CD4-positive, alpha-beta T cell (primary cell): ENCODE data around the gene LYPD4. TPM values are rescaled to one million over a fixed set of nuclear protein-coding genes. Genes with fewer than 3 reads are reported as not detected.

Source experiments
- ATAC-seq: fragments of 200-7000 bp; cut with Tn5 transposase; one replicate; pipeline ENCODE4 v1.10.0; 2022; ENCODE audit warnings: mild to moderate bottlenecking; ENCODE audit not compliant: poor library complexity
- CTCF ChIA-PET: fragments of 350-600 bp; sonication (Branson Sonifier 250); formaldehyde crosslinking; loops from one replicate; lab custom pipeline; 2021; ENCODE audit warnings: antibody characterized with exemption, inconsistent platforms; lab: Charles Lee
- POLR2A ChIA-PET: fragments of 350-600 bp; sonication (Branson Sonifier 250); formaldehyde crosslinking; loops from one replicate; lab custom pipeline; 2021; ENCODE audit warnings: antibody characterized with exemption, inconsistent platforms; lab: Charles Lee
- DNase-seq, 14 experiments: peaks; one replicate each; pipeline ENCODE4 v3.0.0-alpha.2; 2013 to 2020; ENCODE audit warnings: mixed read lengths in 2 of 14
- H3K27ac ChIP-seq, 2 donors: one replicate each; pipeline versions ENCODE4 v1.5.1 to v1.7.0; 2013; ENCODE audit warnings: low read length in 2 of 2, low read depth in 1 of 2, mild to moderate bottlenecking in 1 of 2
- H3K27me3 ChIP-seq, 2 experiments: 1 replicate in 1 of 2; 2 replicates in 1 of 2; pipeline versions ENCODE4 v1.6.1 to v1.7.0; 2013; ENCODE audit warnings: low read length in 2 of 2, control low read depth in 1 of 2, mild to moderate bottlenecking in 1 of 2, moderate library complexity in 1 of 2; ENCODE audit not compliant: insufficient read depth in 2 of 2, control insufficient read depth in 1 of 2
- H3K36me3 ChIP-seq: one replicate; pipeline ENCODE4 v1.6.1; 2013; ENCODE audit warnings: low read length, control low read depth; ENCODE audit not compliant: insufficient read depth
- H3K4me1 ChIP-seq: one replicate; pipeline ENCODE4 v1.6.1; 2013; ENCODE audit warnings: low read length, control low read depth; ENCODE audit not compliant: insufficient read depth
- H3K4me3 ChIP-seq: one replicate; pipeline ENCODE4 v1.5.1; 2013; ENCODE audit warnings: mild to moderate bottlenecking, low read length, moderate library complexity
- H3K9me3 ChIP-seq, 2 experiments: 1 replicate in 1 of 2; 2 replicates in 1 of 2; pipeline versions ENCODE4 v1.6.1 to v1.7.0; 2013; ENCODE audit warnings: low read length in 2 of 2, mild to moderate bottlenecking in 2 of 2, control low read depth in 1 of 2, moderate library complexity in 1 of 2; ENCODE audit not compliant: control insufficient read depth in 1 of 2, insufficient read depth in 1 of 2
- H3K27ac Mint-ChIP-seq: one replicate; pipeline ENCODE4 v1.8.0; 2020; ENCODE audit warnings: mixed read lengths
- H3K27me3 Mint-ChIP-seq: one replicate; pipeline ENCODE4 v1.8.0; 2021; ENCODE audit warnings: mixed read lengths
- H3K36me3 Mint-ChIP-seq: one replicate; pipeline ENCODE4 v1.8.0; 2021; ENCODE audit warnings: low read depth, mixed read lengths
- H3K4me1 Mint-ChIP-seq: one replicate; pipeline ENCODE4 v1.8.0; 2021; ENCODE audit warnings: low read depth, mixed read lengths
- H3K4me3 Mint-ChIP-seq: one replicate; pipeline ENCODE4 v1.8.0; 2020; ENCODE audit warnings: mild to moderate bottlenecking, mixed read lengths
- H3K9me3 Mint-ChIP-seq: one replicate; pipeline ENCODE4 v1.8.0; 2020; ENCODE audit warnings: mixed read lengths
- CTCF ChIP-seq: fragments of 200-600 bp; IDR thresholded peaks from one replicate; pipeline ENCODE4 v1.8.0; 2022; ENCODE audit warnings: antibody characterized with exemption, mild to moderate bottlenecking
- intact Hi-C, 2 experiments: fragments of 100-400 bp; cut with DNase I in 1 of 2; cut with micrococcal nuclease in 1 of 2; formaldehyde crosslinking; loops; one replicate each; pipeline versions ENCODE4 v1.15.1 to v1.9.0; 2023 to 2025; cut with DNase I, micrococcal nuclease
- total RNA-seq, 174 experiments: library from RNA in 2 of 174; stranded (reverse) in 2 of 174; gene quantifications; one replicate each; pipeline ENCODE4 v1.2.3 and lab custom pipeline; 2021 to 2026

LYPD4 gene
- total RNA-seq, 2 experiments from 2014 or later = not detected

GRCh38 chr19:41882568-41883462 is 38.3 kb upstream of the LYPD4 start, which contains the start of gene ARHGEF1:
Gene ARHGEF1, plus strand, starts transcription at chr19:41883184. Its CDS starts 4,899 bp downstream, at chr19:41888083.
- Histone ChIP-seq H3K36me3 (peaks cover 15% of the 10 kb centered on the region), H3K4me1 (peaks cover 85% of the 10 kb centered on the region), H3K9me3 (no peaks in the 10 kb centered on the region), H3K27ac (peak within 1 kb of the TSS; percentile 69 to 96), H3K27me3 (no peaks in the 10 kb centered on the region), H3K4me3 (peak within 1 kb of the TSS; percentile 94)
- TF ChIP-seq CTCF = no peak
- POLR2A ChIA-PET = interaction anchor here (0.6 to 12.4 kb wide), 7 partner anchors 10 to 63 kb away, joined by 3 to 465 read pairs (median 9); partner anchors contain the start of genes CD79A, ERFL and RPS19
- Mint-ChIP-seq H3K36me3 (peaks cover 53% of the 10 kb centered on the region), H3K27me3 (no peaks in the 10 kb centered on the region), H3K4me3 (peak within 1 kb of the TSS; percentile 97), H3K4me1 (peaks cover 78% of the 10 kb centered on the region), H3K9me3 (no peaks in the 10 kb centered on the region), H3K27ac (peak within 1 kb of the TSS; percentile 98)
- ATAC-seq = peak; percentile 5
- CTCF ChIA-PET = interaction anchor here (1.0 to 8.6 kb wide), 3 partner anchors 9 to 23 kb away, joined by 6 to 59 read pairs (median 7); partner anchors contain the start of gene RPS19
- peak in 13 of 14 experiments; percentile 50 to 81 (median 71) for DNase-seq
- intact Hi-C loops = loop anchor here in 1 of 2 experiments (1.0 to 10.0 kb wide), 2 partner anchors 8 to 328 kb away; no protein-coding TSS in a partner anchor

GRCh38 chr19:41880329-41880708 is 35.8 kb upstream of the LYPD4 start:
- intact Hi-C loops = loop anchor here in 1 of 2 experiments (10.0 kb wide), 1 partner anchor 326 kb away; no protein-coding TSS in a partner anchor
- no peaks in the 10 kb centered on the region for H3K9me3 ChIP-seq
- H3K27ac ChIP-seq = peak overlapping the region in 1 of 2 donors; percentile 91
- peak overlapping the region; percentile 57 for H3K4me3 Mint-ChIP-seq
- H3K27ac Mint-ChIP-seq = peak overlapping the region; percentile 98
- peaks cover 28% of the 10 kb centered on the region for H3K36me3 Mint-ChIP-seq
- H3K27me3 ChIP-seq = no peaks in the 10 kb centered on the region
- no peaks in the 10 kb centered on the region for H3K9me3 Mint-ChIP-seq
- no peaks in the 10 kb centered on the region for H3K27me3 Mint-ChIP-seq
- ATAC-seq (no peak), DNase-seq (no peak)
- H3K4me3 ChIP-seq = no peak overlapping the region
- peaks cover 9% of the 10 kb centered on the region for H3K36me3 ChIP-seq
- H3K4me1 Mint-ChIP-seq = peaks cover 82% of the 10 kb centered on the region
- H3K4me1 ChIP-seq = peaks cover 85% of the 10 kb centered on the region
- TF ChIP-seq CTCF = no peak
- POLR2A ChIA-PET = interaction anchor here (0.9 kb wide), 1 partner anchor 21 kb away, joined by 3 read pairs; the partner anchor contains the start of gene RPS19
- CTCF ChIA-PET = interaction anchor here (0.6 kb wide), 1 partner anchor 66 kb away, joined by 3 read pairs; no protein-coding TSS in a partner anchor

GRCh38 chr19:41879670-41880328 is 35.3 kb upstream of the LYPD4 start:
- no peaks in the 10 kb centered on the region for H3K27me3 Mint-ChIP-seq
- CTCF ChIA-PET = no interaction called here

More at GRCh38 chr19:41879670-41880328, 35.3 kb upstream of the LYPD4 start:
- Histone ChIP-seq H3K9me3 (no peaks in the 10 kb centered on the region), H3K27me3 (no peaks in the 10 kb centered on the region), H3K4me3 (no peak overlapping the region), H3K36me3 (peaks cover 5% of the 10 kb centered on the region), H3K4me1 (peaks cover 85% of the 10 kb centered on the region), H3K27ac (peak overlapping the region; percentile 84 to 91)
- Mint-ChIP-seq H3K9me3 (no peaks in the 10 kb centered on the region), H3K4me1 (peaks cover 80% of the 10 kb centered on the region), H3K4me3 (peak overlapping the region; percentile 57), H3K27ac (peak overlapping the region; percentile 98), H3K36me3 (peaks cover 23% of the 10 kb centered on the region)
- ATAC-seq (no peak), DNase-seq (no peak)
- POLR2A ChIA-PET = interaction anchor here (0.9 kb wide), 1 partner anchor 20 kb away, joined by 3 read pairs; the partner anchor contains the start of gene RPS19
- TF ChIP-seq CTCF = no peak
- intact Hi-C loops = loop anchor here in 1 of 2 experiments (10.0 kb wide), 1 partner anchor 325 kb away; no protein-coding TSS in a partner anchor
